Stimulated activated CD4-positive, alpha-beta T cell treated with anti-CD3 and anti-CD28 coated beads, Interleukin-2, amount 100 ng/mL, for 24 hours (primary cell): ENCODE measurements around the gene PNMA1.

Experiments used
- DNase-seq, 2 donors: peaks; one replicate each; pipeline ENCODE4 v3.0.0-alpha.2; 2020

PNMA1 gene

GRCh38 chr14:73732006-73732405 is 17.8 kb upstream of the PNMA1 start:
- DNase-seq: no peak

GRCh38 chr14:73731111-73731510 is 16.9 kb upstream of the PNMA1 start:
- DNase-seq: no peak

GRCh38 chr14:73729556-73730265 is 15.5 kb upstream of the PNMA1 start:
- no peak for DNase-seq

GRCh38 chr14:73728717-73729330 is 14.6 kb upstream of the PNMA1 start:
- peak; percentile 92 to 96 for DNase-seq

GRCh38 chr14:73727166-73727565 is 13.0 kb upstream of the PNMA1 start:
- no peak for DNase-seq

GRCh38 chr14:73726025-73726961 is 12.1 kb upstream of the PNMA1 start:
- no peak for DNase-seq

- no peak for DNase-seq
Observed at GRCh38 chr14:73725116-73726024, 11.2 kb upstream of the PNMA1 start.

GRCh38 chr14:73724696-73725095 is 10.5 kb upstream of the PNMA1 start:
- no peak for DNase-seq

- DNase-seq: no peak
Observed at GRCh38 chr14:73723797-73724661, 9.8 kb upstream of the PNMA1 start.

- DNase-seq: no peak
Observed at GRCh38 chr14:73723406-73723796, 9.2 kb upstream of the PNMA1 start.

GRCh38 chr14:73722581-73722980 is 8.4 kb upstream of the PNMA1 start:
- no peak for DNase-seq

- no peak for DNase-seq
Observed at GRCh38 chr14:73721101-73721821, 7.1 kb upstream of the PNMA1 start.

GRCh38 chr14:73720636-73721035 is 6.5 kb upstream of the PNMA1 start:
- no peak for DNase-seq

- DNase-seq: no peak
Observed at GRCh38 chr14:73719791-73720190, 5.6 kb upstream of the PNMA1 start.

GRCh38 chr14:73719361-73719760 is 5.2 kb upstream of the PNMA1 start:
- DNase-seq: no peak

GRCh38 chr14:73718418-73719251 is 4.5 kb upstream of the PNMA1 start:
- no peak for DNase-seq

- no peak for DNase-seq
Observed at GRCh38 chr14:73717711-73718417, 3.7 kb upstream of the PNMA1 start.

- DNase-seq: no peak
Observed at GRCh38 chr14:73717266-73717665, 3.1 kb upstream of the PNMA1 start.

GRCh38 chr14:73715707-73716106 is 1.5 kb upstream of the PNMA1 start:
- DNase-seq: no peak
